ENCODE results near the gene SCYL2.
A peak's percentile ranks its signal among the peaks of the same experiment; 100 is the strongest.
"Not testable (repeated sequence)": the region's sequence is repeated elsewhere in the genome, so short reads cannot be mapped to it uniquely, and the experiment has no call there.

Gene SCYL2

DNA sequence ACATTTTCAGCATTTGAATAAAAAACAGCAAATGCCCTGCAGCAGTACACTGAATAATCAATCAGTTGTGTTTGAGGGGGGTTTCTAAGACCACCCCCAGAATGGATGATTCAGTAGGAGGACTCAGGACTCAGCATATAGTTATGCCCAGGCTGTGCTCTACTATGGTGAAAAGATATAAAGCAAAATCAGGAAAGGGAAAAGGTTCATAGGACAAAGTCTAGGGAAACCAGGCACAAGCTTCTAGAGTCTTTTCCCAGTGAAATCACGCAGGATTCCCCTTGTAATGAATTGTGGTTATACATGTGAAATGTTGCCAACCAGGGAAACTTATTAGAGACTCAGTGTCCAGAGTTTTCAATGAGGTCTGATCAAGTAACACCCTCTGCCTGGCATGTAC, 64.9 kb downstream of the SCYL2 start:
- DNase-seq = no peak

DNA sequence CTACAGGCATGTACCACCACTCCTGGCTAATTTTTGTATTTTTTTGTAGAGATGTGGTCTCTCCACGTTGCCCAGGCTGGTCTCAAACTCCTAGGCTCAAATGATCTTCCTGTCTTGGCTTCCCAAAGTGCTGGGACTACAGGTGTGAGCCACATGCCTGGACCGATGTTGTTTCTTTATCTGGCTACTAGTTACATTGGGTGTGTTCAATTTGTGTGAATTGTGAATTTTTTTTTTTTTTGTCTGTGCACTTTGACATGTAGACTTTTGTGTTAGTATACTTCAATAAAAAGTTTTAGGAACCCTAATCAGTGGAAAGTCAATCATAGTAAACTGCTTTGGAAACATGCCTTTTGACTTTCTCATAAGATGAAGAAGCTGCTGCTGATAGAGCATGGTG, 65.9 kb downstream of the SCYL2 start:
- no peak for DNase-seq

DNA sequence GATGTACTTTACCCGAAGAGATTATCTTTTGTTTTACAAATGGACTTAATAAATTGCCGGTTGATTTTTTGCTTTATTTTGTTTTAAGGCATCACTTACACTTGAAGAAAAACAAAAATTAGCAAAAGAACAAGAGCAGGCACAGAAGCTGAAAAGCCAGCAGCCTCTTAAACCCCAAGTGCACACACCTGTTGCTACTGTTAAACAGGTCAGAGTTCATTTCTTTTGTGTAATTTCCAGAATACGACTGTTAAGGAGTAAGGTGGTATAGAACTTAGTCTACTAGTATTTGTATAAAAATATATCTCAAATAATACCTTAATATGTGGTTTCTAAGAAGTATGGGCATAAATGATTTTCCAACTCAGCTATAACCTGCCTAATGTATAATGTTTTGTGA, 70.3 kb downstream of the SCYL2 start:
- DNase-seq = no peak

DNA sequence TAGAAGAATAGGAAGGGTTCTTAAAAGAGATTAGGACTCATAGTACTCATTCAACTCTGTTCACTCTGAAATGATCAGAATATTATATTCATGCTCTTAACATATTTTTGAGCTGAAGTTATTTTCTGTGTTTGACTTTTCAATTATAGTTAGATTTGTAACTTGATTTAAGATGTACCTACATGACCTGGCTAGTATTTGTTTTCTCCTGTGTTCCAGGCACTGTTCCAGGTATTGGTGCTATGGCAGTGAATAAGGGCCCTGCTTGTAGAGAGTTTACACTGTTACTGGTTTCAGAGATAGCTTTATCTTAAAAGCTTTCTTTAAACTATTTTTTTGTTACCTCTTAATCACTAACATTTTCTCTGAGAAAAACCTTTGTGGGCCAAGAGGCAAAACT, 70.8 kb downstream of the SCYL2 start:
- DNase-seq = no peak

DNA sequence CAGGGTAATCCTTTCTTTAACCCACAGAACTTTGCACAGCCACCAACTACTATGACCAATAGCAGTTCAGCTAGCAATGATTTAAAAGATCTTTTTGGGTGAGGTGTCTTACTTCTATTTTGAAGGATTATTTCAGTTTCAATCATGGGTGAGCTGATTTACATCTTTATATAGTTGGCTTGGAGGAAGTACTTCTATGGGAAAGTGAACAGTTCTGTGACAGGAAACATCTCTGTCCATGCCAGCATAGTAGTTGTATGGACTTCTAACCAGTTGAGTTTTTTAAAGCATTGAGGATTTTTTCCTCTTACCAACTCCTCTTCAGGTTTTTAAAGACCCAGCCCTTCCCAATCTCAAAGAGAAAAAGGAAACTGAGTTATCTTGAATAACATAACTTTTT, 72.1 kb downstream of the SCYL2 start:
- no peak for DNase-seq

DNA sequence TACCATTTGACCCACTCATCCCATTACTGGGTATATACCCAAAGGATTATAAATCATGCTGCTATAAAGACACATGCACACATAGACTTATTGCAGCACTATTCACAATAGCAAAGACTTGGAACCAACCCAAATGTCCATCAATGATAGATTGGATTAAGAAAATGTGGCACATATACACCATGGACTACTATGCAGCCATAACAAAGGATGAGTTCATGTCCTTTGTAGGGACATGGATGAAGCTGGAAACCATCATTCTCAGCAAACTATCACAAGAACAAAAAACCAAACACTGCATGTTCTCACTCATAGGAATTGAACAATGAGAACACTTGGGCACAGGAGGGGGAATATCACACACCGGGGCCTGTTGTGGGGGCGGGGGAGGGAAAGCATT, 75.9 kb downstream of the SCYL2 start:
- DNase-seq = not testable (repeated sequence)

DNA sequence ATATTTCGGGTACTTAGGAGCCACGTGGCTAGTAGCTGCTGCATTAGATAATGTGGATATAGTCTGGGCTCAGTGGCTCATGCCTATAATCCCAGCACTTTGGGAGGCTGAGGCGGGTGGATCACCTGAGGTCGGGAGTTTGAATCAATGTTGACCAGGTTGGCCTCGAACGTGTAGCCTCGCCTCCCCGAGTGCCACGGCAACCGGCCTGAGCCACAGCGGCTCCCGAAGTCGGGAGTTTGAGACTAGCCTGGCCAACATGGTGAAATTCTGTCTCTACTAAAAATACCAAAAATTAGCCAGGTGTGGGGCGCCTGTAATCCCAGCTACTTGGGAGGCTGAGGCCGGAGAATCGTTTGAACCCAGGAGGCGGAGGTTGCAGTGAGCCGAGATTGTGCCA, 77.4 kb downstream of the SCYL2 start:
- not testable (repeated sequence) for DNase-seq

DNA sequence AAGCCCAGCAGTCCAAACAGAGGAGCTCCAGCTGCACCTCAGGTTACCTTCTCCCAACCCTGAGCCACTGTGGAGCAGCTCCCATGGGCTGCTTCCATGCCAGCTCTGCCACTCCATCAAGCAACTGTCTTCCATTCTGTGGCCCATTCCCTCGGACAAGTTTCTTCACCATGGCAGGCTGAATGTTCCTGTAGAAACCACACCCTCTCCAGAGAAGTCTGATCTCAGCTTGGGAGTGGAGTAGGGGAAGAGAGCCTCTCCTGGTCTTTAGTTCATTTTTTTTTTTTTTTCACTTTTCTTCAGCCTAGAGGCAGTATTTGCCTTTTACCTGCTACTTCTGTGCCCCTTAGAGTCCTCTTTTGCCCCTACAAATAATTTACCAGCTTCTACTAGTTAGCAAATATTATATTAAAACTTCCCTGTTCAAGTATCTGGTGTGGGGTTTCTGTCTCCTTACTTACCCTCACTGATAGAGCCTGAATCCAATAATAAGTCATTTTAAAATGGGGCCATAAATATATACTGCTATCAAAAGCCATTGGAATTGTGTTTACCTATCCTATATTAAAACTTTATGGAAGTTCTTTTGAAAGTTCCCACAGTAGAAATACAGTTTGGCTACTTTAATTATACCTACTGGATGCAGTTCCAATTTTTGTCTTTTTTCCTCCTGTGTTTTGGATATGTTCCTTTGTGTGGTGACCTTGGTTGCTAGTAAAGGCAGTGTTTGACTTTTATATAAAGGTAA, 78.2 kb downstream of the SCYL2 start:
- no peak for DNase-seq

DNA sequence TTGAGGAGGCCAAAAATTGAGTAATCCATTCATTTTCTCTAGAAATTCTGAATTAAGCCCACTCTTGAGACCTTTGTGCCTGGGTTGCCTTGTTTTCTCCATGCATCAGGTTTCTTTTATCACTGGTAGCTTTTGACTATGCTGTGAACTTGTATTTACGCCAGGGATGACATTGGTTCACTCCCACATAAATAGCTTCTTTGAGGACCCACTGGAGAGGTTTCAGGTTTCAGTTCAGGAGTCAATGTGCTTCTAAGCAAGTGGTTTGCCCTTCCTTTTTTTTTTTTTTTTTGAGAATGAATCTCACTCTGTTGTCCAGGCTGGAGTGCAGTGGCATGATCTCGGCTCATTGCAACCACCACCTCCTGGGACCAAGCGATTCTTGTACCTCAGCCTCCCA, 79.7 kb downstream of the SCYL2 start:
- DNase-seq = no peak

DNA sequence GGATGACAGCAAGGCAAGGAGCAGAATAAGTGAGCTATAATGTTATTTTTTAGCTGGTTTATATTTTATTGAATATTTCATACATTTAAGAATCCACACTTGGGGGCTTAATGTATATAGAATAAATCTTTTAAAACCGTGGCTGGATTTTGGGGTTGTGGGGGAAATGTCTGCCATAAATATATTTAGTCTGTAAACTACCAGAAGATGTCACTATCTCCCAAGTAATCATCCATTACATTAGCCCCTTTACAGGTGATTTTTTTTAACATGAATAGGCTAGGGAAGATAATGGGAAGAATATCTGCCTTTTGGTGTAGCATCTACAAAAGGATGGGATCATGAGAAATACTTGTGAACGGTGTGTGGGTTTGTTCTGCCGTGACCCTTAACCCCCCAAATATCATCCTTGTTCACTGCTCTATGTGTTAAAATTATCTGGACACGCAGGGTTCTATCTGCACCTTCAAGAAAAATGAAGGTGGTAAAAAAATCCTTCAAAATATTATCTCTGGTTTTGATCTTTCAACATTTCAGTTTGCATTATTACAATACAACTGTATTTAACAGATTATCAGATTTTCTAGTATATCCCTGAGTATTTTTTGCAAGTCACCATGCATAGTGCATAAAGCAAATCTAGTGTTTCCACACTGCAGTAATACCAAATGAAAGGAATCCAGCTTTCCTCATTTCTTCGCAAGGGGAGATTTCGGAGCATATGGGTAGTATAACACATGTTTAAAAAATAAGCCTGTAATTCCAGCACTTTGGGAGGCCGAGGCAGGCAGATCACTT, 81.9 kb downstream of the SCYL2 start:
- DNase-seq = no peak

DNA sequence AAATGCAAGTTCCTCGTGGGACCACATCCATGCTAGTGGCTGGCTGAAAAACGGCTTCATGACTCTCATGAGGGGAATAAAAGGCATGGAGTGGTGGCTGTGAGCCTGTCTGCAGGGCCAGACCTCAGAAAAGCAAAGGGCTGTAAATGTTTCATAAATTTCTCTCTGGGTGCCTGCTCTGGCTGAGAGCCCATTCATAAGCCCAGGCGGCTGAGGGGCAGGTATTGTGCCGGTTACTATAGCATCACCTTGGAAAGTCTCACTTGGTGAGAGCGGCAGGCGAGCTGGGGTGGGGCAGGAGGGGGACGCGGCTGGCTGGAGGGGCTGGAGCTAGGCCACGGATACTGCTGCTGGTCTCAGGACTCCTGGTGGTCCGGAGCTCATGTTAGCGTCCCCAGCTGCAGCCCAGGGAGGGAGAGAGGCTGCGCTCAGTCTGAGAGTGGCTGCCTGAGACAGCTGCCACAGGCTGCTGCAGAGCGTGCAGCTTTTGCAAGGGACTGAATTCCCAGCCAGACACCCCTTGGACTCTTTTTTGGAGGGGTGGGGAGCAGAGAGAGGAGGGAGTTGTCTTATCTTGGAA, 89.8 kb downstream of the SCYL2 start, which contains the start of gene SLC17A8:
Gene SLC17A8, plus strand, starts transcription at position 431 of the 580 bp plus-strand sequence. CDS start 318 bp downstream, outside the sequence.
- peak; percentile 48 for DNase-seq

DNA sequence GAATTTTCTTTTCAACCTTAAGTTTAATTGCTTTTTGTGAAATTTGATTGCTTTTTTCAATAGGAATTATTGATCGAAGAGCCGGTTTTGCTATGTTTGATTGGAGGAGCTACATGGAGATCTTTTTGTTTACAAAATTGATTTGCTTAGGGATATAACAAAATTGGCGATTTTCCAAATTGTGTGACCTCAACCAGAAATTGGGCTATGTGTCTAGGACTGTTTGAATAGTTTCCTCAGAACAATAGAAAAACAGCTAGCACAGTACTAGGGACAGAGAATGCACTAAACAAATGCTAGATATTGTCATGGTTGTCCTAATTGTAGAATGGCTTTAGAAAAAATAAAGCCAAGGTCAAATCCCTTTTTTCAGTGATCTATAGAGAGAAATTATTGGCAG, 92.3 kb downstream of the SCYL2 start:
- DNase-seq = no peak

DNA sequence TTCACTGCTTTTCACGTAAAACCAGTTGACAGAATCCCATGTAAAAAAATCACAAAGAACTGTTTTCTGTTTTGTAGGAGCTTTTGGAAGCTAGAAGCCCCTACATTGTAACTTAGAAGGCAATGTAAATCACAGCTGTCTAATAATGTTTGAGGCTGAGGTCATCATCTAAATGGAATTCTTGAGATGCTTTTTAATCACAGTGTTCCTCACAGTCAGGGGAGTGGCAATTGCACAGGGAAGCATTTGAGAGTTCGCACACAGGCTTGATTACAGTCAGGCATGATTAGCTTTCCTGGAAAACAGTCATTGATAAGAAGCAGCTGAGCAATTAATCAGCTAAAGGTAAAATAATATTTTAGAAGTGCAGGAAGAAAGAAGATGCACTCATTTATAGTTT, 92.8 kb downstream of the SCYL2 start:
- no peak for DNase-seq

DNA sequence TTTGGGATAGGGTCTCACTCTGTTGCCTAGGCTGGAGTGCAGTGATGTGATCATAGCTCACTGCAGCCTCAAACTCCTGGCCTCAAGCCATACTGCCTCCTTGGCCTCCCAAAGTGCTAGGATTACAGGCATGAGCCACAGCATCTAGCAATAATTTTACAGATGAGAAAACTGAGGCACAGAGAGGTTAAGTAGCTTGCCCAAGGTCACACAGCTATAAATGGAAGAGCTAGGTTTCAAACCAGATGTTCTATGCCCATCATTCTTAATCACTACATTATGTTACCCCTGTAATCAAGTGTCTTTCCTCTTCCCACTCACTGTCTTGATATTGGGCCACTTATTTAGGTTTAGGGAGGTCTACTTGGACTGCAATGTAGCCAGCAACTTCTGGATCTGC, 93.5 kb downstream of the SCYL2 start:
- no peak for DNase-seq

DNA sequence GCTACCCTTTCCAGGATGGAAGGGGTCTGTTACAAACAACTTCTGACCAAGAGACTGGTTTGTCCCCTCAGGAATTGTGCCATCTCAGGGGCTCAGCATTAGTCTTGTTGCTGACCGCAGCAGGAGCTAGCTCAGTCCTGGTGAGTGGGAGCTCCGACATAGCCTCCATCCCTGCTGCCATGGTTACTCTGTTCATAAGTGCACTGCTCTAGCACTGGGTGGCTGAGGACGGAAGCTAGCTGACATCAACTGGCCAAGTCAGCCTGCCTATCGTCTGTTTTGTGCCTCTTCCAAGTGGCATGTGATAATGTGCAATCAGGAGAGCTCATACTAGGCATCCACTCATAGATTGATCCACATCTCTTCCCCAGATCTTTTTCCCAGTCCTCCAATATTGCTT, 97.3 kb downstream of the SCYL2 start:
- no peak for DNase-seq

DNA sequence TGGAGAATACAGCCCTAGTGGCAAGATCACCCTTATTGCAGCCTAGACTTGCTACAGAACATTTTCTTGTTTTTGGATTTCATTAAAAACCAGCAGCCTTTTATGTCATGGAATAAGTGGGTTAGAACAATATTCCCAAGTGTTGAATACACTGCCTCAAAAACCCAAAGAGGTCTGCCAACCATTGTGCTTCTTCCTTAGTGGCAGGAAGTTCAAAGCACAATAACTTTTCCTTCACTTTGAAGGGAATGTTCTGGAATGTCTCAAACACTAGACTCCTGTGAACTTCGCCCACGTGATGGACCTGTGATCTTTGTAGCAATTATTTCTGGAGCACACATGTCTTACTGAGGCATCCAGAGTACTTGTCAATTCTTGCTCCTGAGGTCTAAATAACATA, 98.4 kb downstream of the SCYL2 start:
- no peak for DNase-seq

DNA sequence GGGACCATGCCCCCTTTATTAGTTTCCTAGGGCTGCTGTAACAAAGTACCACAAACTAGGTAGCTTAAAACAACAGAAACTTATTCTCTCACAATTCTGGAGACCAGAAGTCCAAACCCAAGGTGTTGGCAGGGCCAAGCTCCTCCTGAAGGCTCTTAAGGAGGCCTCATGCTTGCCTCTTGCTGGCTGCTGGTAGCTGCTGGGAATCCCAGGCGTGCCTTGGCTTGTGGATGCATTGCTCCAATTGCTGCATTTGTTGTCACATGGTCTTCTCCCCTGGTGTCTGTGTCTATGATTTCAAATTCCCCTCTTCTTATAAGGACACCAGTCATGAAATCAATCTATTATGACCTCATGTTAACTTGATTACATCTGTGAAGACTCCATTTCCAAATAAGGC, 101.1 kb downstream of the SCYL2 start:
- no peak for DNase-seq

DNA sequence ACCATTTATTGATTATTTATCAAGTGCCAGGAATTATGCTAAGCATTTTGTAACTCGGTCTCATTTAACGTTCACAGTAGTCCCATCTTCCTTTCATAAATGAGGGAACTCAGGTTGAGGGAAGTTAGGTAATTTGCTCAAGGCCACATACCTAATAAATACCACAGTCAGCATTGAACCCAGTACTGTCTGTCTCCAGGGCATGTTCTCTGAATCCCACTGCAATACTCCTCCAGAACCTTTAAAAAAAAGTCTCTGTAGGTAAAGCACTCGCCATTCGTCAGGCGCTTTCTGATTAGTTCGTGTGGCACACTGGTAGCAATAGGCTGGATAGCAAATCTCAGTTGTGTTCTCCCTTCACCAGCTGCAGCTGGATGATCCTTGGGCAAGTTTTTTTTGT, 104.2 kb downstream of the SCYL2 start:
- no peak for DNase-seq

DNA sequence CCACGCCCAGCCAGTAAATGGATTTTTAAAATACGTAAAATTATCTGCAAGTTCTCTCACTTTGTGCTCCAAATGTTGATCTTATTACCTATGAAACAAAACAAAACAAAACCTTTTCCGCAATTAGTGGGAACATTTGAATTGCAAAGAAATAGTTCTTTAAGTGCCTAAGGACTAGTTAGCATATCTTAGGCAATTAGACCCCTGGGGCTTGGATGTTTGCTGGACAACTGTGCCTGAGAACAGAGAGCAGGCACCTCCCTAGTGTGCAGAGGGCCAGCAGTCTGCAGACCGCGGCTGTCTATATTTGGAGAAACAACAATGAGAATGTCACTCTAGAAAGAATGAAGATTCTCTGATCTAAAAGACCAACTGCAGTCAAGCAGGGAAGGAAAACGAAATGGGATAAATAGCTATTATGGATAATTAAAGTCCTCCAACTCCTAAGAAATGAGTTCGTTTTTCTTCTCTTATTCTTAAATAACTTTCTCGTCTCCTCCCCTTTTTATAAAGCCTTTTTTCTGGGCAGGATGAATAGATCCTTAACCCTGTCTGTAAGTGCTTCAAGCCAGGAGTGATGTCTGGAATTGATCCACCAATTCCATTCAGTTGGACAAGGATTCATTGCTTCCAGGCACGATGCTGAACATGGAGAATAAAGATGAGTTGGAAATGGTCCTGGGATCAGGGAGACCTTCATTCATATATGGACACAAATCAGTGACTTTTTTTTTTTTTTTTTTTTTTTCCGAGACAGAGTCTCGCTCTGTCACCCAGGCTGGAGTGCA, 106.1 kb downstream of the SCYL2 start:
- DNase-seq = no peak

DNA sequence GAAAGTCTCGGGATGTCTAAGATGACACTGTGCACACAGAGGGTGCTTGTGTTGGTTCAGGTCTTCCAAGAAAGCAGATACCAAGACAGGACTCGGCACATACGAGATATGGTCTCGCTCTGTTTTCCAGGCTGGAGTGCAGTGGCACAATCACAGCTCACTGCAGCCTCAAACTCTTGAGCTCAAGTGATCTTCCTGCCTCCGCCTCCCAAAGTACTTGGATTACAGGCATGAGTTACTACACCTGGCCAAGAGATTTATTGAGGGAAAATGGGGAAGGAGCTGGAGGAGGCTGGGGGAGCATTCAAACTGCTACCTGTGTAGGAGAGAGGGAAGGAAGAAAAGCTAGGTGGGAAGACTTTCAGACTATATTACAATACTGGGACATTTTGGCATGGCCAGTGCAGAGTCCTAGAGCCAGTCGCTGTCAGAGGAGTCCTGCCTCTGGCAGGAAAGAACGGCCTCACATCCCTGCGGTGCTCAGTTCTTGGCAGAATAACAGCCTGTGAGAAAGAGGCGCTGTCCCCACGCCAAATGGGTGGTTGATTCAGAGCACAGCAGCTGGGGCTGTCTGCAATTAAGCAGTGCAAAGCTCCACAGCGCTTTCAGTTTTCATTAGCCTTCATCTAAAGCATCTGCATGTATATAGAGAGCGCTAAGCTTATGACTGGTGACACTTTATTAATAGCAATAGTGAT, 108.2 kb downstream of the SCYL2 start:
- peak; percentile 83 for DNase-seq

DNA sequence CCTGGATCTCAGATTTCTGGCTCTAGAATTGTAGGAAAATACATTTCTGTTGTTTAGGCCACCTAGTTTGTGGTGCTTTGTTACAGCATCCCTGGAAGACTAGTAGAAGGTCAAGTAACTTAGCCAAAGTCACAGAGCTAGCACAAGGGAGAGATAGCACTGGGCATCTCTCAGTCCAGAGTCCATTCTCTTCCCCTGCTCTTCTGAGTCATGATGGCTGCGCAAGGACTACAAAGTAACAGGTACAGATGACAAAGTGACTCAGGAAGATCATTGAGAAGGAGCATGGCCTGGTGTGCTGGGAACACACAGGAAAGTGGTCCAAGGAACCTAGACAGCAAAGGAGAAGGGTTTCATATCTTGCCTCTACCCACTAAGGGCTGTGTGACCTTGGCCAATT, 109.2 kb downstream of the SCYL2 start:
- DNase-seq = no peak

DNA sequence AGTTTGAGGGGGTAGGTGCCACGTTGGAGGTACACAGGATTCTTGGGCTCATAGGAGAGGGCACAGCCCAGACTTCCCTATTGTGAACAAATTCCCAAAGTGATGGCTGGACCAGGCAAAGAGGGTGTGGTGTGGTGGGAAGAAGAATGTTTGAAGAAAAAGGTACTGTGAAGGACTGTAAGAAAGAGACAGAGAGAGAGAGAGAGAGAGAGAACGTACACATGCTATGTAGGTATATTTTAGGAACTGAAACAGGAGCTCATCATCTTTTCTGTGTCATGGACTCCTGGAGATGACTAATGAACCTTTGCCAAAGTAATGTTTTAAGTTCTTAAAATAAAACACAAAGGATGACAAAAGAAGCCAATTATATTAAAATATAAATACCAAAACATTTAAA, 114.4 kb downstream of the SCYL2 start:
- DNase-seq = no peak

DNA sequence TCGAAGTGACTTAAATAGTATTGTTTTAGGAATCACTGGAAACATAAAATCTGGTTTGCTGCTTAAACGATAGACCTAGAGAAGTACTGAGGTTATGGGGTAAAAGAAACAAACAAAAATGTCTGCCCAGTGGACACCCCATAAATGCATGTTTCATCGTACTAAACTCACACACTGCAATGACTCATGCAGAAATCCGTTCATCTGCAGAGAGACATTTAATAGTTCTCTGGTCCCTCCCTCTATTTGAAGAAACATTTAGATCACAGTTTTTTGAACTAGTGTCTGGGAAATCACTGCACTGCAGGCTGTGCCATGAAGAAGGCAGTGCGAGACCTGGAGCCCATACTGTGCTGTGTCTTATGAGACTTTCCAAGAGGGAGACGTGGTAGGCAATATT, 115.4 kb downstream of the SCYL2 start:
- no peak for DNase-seq

Measured in right forelimb (tissue), 1 donor.